GM19324 (cell line): ENCODE data around the gene SLCO3A1.

ENCODE experiments used
- ATAC-seq: cut with Tn5 transposase; IDR thresholded peaks from one replicate; pipeline ENCODE4 v1.9.1; 2021; ENCODE audit warnings: mild to moderate bottlenecking, moderate library complexity; ENCODE audit not compliant: unreplicated experiment, low FRiP score

SLCO3A1 gene

DNA sequence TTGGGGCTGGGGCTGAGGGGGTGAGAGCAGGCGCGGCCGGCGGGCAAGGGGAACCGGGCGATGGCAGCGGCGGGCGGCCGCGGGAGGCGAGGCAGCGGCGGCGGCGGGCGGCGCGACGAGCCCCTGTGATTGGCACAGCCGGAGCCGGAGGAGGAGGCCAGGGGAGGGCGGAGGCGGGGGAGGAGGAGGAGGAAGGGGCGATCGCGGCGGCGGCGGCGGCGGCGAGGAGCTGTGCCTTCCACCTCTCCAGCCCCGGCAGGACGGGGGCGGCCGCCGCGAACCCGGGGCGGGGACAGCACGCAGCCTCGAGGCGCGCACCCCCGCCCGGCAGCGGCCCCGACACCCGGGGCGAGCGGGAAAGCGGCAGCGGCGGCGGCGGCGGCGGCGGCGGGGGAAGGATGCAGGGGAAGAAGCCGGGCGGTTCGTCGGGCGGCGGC is at the start of gene SLCO3A1:
TSS of gene SLCO3A1 (plus strand) at position 198 of the 437 bp plus-strand sequence.
- ATAC-seq = peak; percentile 18

DNA sequence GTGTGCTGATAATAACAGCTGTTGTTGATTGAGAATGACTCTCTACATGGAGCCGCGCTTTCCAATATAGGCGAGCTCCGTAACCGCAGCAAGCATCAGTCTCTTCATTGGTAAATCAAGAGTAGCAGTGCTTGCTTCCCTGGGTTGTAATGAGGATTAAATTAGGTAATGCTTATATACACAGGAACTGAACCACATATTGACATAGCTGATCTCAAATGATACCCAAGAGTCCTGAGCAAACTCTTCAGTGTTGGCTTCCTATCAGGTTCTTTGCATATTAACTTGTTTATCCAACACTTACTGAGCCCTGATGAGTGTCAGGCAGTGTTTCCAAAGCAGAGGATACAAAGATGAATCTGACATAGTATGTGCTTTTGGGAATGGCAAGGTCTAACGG is 46.4 kb upstream of the SLCO3A1 start:
- ATAC-seq = no peak

DNA sequence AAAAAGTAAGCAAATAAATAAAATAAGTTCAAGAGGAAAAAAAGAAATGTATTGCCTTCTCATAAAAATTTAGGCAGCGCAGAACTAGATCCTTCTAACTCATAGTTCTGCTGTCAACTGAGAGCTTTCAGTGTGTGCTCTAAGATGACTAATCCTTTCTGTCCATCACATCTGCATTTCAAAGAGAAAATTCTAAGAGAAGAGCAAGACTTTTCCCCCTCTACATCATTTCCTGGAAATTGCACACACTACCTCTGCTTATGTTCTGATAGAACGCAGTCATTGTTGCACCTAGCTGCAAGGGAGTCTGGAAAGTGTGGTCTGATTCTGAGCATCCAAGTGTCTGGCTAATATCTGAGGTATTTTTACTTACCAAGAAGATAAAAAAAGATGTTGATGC is 39.6 kb upstream of the SLCO3A1 start:
- ATAC-seq = no peak

DNA sequence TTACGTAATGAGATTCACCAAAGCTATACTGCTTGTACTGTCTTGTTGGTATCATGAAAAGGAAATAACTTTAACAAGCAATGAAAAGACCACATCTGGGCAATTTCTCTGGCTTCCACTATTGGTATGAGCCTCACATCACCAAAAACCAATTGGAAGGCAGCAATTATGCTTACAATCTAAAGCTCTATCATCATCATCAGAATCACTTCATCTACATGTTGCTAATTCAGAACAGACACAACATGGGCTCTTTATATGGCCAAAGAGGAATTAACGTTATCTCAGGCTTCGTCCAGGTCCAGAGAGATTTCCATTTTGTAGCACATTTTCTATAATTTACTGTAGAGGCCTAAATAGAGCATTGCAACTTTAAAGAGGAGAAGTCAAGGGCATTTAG is 36.6 kb upstream of the SLCO3A1 start:
- ATAC-seq = no peak

DNA sequence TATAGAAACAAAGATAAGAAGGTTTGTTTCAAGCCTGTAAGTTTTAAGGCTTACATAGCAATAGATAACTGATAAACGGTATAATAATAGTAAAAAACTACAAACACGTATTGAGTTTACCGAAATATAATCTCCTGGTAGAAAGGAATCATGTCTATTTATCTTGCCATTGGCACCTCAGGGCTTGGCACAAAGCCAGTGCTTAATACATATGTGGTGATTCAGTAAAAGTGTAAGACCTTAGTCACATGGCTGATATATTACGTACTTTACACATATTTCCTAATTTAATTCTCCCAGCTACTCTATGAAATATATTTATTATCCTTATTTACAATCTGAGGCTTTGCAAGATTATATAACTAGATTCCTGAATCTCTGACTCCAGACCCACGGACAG is 32.0 kb upstream of the SLCO3A1 start:
- ATAC-seq = no peak

DNA sequence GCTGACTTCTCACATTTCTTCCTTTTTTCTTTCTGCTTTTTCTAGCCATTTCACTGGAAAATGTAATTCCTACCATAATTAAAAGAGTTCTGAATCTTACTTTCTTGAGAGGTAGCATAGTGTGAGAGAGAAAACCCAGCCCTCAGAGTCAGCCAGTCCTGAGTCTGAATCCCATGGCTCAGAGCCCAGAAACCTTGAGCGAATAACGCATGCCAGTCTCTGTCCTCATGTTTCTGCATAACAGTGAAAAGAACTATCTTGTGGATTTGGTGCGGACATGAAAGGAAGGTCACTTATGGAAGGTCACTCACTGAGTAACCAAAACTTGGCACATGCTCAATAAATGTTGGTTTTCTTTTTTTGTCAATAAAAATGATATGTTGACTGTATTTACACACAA is 29.3 kb upstream of the SLCO3A1 start:
- no peak for ATAC-seq

DNA sequence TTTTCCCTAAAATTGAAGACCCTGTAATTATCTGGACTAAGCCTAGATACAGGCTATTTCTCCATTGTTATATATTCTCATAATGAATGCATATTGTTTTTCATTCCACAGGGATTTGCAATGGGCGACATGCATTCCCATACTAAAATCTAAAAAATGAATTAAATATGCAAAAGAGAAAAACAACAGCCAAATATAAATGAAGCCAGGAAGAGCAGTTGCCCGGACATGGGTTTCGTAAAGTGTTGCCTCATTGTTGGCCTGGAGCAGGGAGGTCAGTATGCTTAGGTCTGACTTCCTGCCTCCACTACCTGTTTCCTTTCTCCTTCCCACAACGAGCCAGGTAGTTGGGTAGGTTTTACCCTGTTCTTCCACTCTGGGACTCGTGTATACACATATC is 27.1 kb upstream of the SLCO3A1 start:
- no peak for ATAC-seq

DNA sequence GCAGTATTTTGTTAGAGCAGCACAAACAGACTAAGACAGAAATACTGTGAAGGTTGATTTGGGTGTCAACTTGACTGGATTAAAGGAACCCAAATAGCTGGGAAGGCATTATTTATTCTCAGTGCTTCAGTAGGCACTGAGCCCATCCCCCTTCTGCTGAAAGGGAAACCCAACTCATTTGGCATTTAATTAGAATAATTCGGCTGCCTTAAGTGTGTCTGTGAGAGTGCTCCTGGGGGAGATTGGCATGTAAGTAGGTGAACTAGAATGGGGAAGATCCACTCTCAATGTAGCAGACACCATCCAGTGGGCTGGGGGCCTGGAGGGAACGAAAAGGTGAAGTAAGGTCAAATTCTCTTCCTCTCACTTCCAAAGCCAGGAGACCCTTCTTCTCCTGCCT is 20.5 kb upstream of the SLCO3A1 start:
- no peak for ATAC-seq

DNA sequence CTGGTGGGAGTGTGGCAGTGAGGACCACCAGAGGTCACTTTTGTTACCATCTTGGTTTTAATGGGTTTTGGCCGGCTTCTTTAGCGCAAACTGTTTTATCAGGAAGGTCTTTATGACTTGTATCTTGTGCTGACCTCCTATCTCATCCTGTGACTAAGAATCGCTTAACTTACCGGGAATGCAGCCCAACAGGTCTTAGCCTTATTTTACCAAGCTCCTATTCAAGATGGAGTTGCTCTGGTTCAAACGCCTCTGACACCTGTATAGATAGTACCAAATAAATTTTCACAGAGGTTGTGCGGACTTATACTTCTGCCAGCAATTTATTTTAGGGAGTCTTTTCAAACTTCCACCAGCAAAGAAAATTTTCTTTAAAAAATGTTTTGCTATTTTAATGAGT is 13.6 kb upstream of the SLCO3A1 start:
- ATAC-seq = no peak

DNA sequence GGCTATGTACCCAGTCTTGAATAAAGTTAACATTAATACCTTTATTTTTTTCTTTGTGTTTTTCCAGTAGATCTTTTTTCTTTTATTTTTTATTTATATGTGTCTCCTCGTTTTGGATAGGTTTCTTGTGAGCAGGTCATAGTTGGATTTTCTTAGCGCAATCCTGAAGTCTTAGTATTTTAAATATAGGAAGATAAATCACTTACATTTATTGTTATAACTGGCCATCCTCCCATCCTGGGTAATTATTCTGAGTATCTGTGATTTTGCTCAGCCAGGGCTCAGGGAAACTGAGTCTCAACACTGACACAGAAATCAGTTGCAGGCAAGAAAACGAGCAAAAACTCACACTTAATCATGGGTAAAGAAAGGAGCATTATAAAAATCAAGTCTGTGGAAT is 11.6 kb upstream of the SLCO3A1 start:
- no peak for ATAC-seq

DNA sequence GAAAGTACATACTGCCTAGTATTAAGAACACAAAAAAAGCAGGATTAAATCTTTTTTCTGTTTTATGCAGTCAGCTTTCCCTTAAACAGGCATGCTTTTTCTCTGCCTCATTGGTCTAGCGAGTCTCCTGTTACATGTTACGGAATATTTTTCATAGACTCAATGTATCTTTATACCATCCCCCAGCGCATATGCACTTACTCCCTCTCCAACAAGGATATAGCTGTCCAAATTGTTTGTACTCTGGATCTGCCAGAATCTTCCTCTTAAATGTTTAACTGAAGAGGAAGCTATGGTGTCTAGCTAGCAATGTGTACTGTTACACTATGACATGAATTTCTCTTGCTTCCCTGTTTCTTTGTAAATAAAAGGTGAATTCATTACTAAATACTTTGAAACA is 9.2 kb upstream of the SLCO3A1 start:
- ATAC-seq = no peak

DNA sequence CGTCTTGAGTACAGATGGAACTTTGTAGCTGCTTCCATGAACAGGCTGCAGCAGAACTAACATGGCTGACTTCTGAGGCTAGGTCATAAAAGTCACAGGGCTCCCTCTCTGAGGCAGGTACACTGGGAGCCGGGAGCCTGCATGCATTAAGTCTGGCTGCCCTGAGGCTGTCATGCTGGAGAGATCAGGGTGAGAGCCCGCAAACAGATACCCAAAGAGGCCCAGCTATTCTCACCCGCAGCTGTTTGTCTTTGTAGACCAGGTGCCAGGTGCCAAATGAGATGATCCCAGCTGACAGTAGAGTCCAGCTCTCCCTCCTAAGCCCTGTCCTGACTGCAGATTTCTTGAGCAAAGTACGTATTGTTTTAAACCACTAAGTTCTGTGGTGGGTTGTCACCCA is 8.6 kb upstream of the SLCO3A1 start:
- no peak for ATAC-seq

DNA sequence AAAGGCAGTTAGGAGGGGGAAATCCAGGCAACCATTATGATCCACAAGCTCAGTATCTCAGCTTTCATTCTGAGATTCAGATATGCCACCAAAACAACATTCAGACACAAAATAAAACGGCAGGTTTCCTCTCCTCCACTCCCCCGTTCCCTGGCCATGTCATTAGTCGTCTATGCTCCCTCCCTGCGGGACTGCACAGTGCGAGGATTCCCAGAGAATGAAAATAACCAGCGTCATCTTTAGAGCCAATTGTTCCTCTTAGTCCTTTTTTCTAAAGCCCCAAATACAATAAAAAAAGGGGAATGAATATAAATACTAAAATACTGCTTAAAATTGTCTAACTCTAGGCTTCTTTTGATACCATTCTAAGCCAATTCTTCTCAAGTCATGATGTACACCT is 7.8 kb upstream of the SLCO3A1 start:
- ATAC-seq = no peak

DNA sequence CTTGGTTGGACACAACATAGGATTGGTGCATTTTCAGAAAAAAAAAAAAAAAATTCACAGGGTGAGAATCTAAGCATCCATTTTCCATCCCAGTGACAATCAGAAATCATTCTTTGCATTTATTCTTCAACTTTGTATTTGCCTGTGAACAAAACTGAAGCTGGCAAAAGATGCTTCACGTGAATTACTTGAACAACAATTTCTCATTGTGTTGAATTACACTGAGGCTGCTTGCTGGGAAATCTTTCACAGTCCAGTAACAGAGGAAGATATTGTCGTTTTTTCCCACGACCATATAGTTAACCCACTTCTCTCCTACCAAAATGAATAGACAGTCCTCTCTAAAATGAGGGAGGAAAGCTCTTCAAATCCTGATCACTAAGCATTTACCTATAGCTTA is 4.3 kb upstream of the SLCO3A1 start:
- no peak for ATAC-seq

DNA sequence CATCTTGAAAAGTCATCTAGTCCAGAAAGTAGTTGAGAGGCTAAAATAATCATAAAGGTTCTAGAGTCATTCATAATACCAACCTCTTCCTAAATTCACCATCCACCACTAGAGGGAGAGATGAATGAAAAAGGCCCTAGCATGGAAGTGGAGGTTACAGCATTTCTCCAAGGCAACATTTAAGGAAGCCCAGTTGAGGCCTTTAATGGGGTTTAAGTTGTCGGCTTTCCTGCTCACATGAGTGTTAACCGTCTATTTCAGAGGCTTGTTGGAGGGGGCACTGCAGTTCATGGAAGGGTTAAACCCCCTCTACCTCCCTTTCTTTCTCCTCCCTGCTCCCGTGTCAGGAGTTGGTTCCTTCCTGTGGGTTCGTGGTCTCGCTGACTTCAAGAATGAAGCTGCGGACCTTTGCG is 3.8 kb upstream of the SLCO3A1 start:
- no peak for ATAC-seq

DNA sequence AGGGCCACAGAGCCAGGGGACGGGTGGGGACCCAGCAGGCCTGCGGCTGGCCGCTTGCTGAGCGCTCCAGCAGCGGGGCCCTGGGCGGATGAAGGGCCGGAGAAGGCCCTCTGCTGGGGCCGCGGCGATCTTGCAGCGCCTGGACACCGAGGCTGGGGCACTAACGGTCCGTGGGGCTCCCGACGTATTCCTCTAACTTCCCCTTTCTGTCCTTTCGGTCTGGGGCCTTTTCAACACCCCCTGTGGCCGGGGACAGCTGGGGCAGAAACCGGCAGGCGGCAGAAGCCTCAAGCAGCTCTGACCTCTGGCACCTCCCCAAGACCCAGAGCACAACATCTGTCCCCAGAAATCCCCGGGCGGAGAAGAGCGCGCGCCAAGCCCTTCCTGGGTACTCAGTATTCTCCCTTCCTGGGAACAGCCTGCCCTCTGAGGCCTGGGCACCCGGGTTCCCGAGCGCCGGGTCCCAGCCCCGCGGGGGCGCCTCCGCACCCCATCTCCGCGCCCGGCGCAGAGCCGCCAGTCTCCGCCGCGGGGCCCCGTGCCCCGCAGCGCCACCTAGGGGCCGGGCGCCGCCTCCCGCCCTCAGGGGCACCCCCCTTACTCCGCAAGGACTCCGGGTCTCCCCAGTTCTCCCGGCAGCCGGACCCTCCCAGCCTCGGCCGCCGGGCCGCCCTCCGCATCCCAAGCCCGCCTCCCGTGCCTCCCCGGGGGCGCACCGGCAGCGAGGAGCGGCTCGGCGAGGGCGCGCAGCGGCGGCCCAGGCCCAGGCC is 582 bp upstream of the SLCO3A1 start:
- peak; percentile 53 for ATAC-seq

DNA sequence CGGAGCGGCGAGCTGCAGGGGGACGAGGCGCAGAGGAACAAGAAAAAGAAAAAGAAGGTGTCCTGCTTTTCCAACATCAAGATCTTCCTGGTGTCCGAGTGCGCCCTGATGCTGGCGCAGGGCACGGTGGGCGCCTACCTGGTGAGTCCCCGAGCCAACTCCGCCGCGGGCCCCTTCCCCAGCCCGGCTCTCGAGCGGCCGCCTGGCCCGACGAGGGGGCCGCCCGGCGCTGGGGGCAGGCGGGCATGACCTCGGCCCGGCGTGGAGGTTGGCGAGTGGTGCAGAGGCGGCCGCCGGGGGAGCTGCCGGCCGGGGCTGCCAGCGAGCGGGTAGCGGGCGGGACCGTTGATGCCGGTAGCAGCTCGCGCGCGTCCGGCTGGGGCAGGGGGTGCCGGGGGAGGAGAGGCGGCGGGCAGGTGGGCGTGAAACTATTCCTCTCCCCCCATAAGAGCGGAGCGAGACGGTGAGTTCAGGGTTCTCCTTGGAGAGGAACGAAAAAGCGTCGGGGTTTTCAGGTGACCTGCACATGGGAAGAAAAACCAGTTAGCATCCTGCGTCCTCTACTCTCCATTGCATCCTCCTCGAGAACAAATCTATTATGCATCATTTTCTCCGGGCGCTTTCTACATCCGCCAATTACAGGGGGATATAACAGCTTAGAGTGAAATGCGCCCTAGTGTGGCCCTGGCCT is 585 bp downstream of the SLCO3A1 start:
- ATAC-seq = peak; percentile 25

DNA sequence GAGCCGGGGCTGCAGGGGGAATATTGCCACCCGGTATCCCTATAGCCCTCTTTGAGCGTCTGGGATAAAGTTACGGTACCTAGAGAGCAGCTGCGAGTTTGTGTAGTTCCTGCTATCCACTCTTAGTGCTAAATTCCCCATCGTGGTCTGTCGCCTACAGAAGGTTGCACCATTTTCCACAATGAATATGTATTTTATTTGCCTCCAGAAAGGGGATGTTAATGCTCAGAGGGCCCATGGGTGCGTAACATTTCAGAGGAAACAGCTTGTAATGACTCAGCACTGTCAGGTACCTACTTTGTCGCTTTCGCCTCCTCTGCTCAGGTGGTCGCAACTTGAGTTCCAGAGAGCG is 1.1 kb downstream of the SLCO3A1 start:
- no peak for ATAC-seq

DNA sequence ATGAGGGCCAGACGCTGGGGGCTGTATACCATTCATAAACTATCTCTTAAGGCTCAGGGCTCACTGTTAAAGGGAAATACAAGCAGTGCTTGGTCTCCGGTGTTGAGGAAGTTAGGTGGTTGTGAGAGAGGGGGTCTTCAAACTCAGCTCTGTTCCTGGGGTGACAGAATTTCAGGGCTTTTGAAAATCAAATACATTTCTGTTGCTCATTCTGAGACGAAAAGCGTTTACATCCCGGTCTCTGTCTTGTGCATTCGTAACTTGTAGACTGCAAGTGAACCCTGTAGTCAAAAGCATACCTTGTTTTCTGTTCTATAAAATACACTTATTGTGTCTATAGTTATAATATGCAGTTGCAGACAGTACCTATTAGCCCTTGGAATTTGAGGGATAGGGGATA is 1.7 kb downstream of the SLCO3A1 start:
- ATAC-seq = no peak

DNA sequence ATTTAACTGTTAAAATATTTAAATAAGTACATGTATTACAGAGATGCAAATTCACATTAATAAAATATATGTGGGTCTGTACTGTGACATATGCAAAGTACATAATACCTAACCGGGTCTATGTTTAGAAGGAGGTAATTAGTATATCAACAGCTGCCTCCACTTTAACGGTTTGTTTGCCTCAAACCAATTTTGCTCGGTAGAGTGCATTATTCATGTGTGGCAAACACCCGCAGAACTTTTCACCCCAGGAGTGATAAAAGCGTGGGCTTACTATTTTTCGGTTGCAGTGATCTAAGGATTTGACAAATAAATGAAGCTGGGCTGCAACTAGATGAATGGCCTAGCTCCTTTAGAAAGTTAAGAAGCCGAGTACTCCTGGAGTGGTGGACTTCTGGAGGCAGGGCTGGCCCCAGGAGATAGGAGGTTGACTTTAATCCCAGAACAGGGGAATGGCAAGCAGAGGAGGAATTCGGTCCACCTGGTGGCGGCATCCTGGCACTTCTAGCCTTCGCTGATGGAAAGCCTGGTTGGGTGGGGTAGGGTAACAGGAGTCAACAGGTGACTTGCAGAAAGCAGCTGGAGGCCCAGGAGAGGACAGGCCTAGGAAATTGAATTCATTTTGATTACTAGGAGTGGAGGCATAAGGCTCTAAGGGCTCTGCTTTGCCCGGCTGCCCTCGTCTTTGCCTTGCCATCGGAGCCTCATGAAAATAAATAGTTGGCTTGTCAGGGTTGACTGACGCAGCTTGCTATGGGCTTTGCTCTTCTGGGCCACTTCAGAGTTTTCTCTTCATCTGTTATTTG is 2.4 kb downstream of the SLCO3A1 start:
- ATAC-seq = no peak

DNA sequence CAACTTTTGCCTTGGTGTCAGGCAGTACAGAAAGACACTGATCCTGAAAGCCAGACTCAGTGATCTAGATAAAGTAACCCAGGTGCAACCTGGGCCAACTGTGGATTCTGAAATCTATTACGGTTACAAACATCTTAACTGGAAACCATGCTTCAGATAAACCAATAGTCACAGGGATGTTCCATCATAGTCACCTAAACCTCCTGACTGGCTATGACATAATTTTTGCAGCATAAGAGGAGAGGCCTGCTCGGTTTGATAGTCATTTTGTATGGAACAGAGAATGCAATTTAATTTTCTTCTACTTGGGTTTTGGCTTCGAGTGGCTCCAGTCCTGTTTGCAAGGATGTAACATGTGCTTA is 3.7 kb downstream of the SLCO3A1 start:
- ATAC-seq = no peak

DNA sequence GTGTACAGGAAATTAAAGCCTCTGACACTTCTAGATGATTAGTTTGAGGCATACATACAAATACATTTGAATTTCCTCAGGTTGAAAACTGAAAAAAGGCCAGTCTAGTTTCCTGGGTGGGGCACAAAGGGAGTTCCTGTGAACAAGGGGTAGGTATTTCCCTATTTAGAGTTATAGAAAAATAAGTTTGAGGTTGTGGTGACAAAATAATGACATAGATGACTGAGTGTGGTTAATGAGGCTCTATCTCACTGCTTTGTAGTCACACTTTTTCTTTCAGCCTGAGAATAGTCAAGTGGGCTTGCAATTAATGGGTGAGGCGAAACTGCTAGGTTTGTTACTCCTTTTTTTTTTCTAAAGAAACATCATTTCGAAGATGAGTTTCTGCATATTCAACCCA is 4.3 kb downstream of the SLCO3A1 start:
- ATAC-seq = no peak
